T-helper 1 cell treated with Interleukin-12 subunit alpha and Interleukin-12 subunit beta and Interleukin-4 antibody, amounts not matched to agents 30 μg/mL and 1 μg/mL, for 36 hours (primary cell): Measurements from ENCODE around the gene NKX2-3.

Experiments used
- H3K27ac Mint-ChIP-seq: one replicate; pipeline ENCODE4 v1.8.0; 2021; ENCODE audit warnings: mild to moderate bottlenecking, mixed read lengths
- H3K27me3 Mint-ChIP-seq: one replicate; pipeline ENCODE4 v1.8.0; 2021; ENCODE audit warnings: low read depth, mixed read lengths
- H3K36me3 Mint-ChIP-seq: one replicate; pipeline ENCODE4 v1.8.0; 2021; ENCODE audit warnings: low read depth, mixed read lengths
- H3K4me1 Mint-ChIP-seq: one replicate; pipeline ENCODE4 v1.8.0; 2021; ENCODE audit warnings: low read depth, mixed read lengths
- H3K4me3 Mint-ChIP-seq: one replicate; pipeline ENCODE4 v1.8.0; 2021; ENCODE audit warnings: mild to moderate bottlenecking, moderate library complexity, mixed read lengths
- H3K9me3 Mint-ChIP-seq: one replicate; pipeline ENCODE4 v1.8.0; 2021; ENCODE audit warnings: mixed read lengths

NKX2-3 gene

GRCh38 chr10:99522470-99523250 is 10.1 kb upstream of the NKX2-3 start:
- Mint-ChIP-seq H3K4me3 (peak overlapping the region; percentile 75), H3K27me3 (peaks cover 79% of the 10 kb centered on the region), H3K9me3 (no peaks in the 10 kb centered on the region), H3K27ac (no peak overlapping the region), H3K36me3 (no peaks in the 10 kb centered on the region), H3K4me1 (peaks cover 3% of the 10 kb centered on the region)

GRCh38 chr10:99523251-99523773 is 9.4 kb upstream of the NKX2-3 start:
- Mint-ChIP-seq H3K27me3 (peaks cover 81% of the 10 kb centered on the region), H3K4me1 (peaks cover 6% of the 10 kb centered on the region), H3K4me3 (peak overlapping the region; percentile 75), H3K27ac (no peak overlapping the region), H3K9me3 (no peaks in the 10 kb centered on the region), H3K36me3 (no peaks in the 10 kb centered on the region)

GRCh38 chr10:99524050-99524666 is 8.6 kb upstream of the NKX2-3 start:
- Mint-ChIP-seq H3K36me3 (no peaks in the 10 kb centered on the region), H3K4me1 (peaks cover 9% of the 10 kb centered on the region), H3K9me3 (no peaks in the 10 kb centered on the region), H3K4me3 (no peak overlapping the region), H3K27ac (no peak overlapping the region), H3K27me3 (peaks cover 84% of the 10 kb centered on the region)

- peaks cover 12% of the 10 kb centered on the region for H3K4me1 Mint-ChIP-seq
- H3K36me3 Mint-ChIP-seq, result peaks cover 2% of the 10 kb centered on the region
- H3K27ac Mint-ChIP-seq, result no peak overlapping the region
- H3K9me3 Mint-ChIP-seq, result no peaks in the 10 kb centered on the region
- no peak overlapping the region for H3K4me3 Mint-ChIP-seq
- H3K27me3 Mint-ChIP-seq, result peaks cover 84% of the 10 kb centered on the region
Measured at GRCh38 chr10:99524736-99525380, 7.9 kb upstream of the NKX2-3 start.

GRCh38 chr10:99525897-99526296 is 6.8 kb upstream of the NKX2-3 start:
- Mint-ChIP-seq H3K27ac (no peak overlapping the region), H3K4me3 (no peak overlapping the region), H3K36me3 (peaks cover 2% of the 10 kb centered on the region), H3K27me3 (peaks cover 84% of the 10 kb centered on the region), H3K4me1 (peaks cover 14% of the 10 kb centered on the region), H3K9me3 (no peaks in the 10 kb centered on the region)

GRCh38 chr10:99526861-99527504 is 5.8 kb upstream of the NKX2-3 start:
- Mint-ChIP-seq H3K4me3 (no peak overlapping the region), H3K27ac (no peak overlapping the region), H3K27me3 (peaks cover 87% of the 10 kb centered on the region), H3K36me3 (peaks cover 4% of the 10 kb centered on the region), H3K4me1 (peaks cover 14% of the 10 kb centered on the region), H3K9me3 (peaks cover 3% of the 10 kb centered on the region)

GRCh38 chr10:99527526-99528493 is 4.9 kb upstream of the NKX2-3 start:
- Mint-ChIP-seq H3K36me3 (peaks cover 4% of the 10 kb centered on the region), H3K27ac (no peak overlapping the region), H3K27me3 (peaks cover 92% of the 10 kb centered on the region), H3K9me3 (peaks cover 3% of the 10 kb centered on the region), H3K4me1 (peaks cover 14% of the 10 kb centered on the region), H3K4me3 (no peak overlapping the region)

GRCh38 chr10:99528494-99529441 is 4.0 kb upstream of the NKX2-3 start:
- peaks cover 14% of the 10 kb centered on the region for H3K4me1 Mint-ChIP-seq
- H3K4me3 Mint-ChIP-seq, result no peak overlapping the region
- H3K36me3 Mint-ChIP-seq, result peaks cover 4% of the 10 kb centered on the region
- peaks cover 94% of the 10 kb centered on the region for H3K27me3 Mint-ChIP-seq
- H3K27ac Mint-ChIP-seq, result no peak overlapping the region
- peaks cover 3% of the 10 kb centered on the region for H3K9me3 Mint-ChIP-seq

- H3K9me3 Mint-ChIP-seq, result peaks cover 3% of the 10 kb centered on the region
- peaks cover 94% of the 10 kb centered on the region for H3K27me3 Mint-ChIP-seq
- H3K27ac Mint-ChIP-seq, result peak overlapping the region; percentile 55
- H3K4me1 Mint-ChIP-seq, result peaks cover 18% of the 10 kb centered on the region
- peaks cover 9% of the 10 kb centered on the region for H3K36me3 Mint-ChIP-seq
- H3K4me3 Mint-ChIP-seq, result no peak overlapping the region
Measured at GRCh38 chr10:99529591-99530107, 3.1 kb upstream of the NKX2-3 start.

GRCh38 chr10:99530108-99531025 is 2.4 kb upstream of the NKX2-3 start:
- H3K4me1 Mint-ChIP-seq, result peaks cover 18% of the 10 kb centered on the region
- peaks cover 9% of the 10 kb centered on the region for H3K36me3 Mint-ChIP-seq
- peaks cover 3% of the 10 kb centered on the region for H3K9me3 Mint-ChIP-seq
- H3K27me3 Mint-ChIP-seq, result peaks cover 91% of the 10 kb centered on the region
- peak overlapping the region; percentile 55 for H3K27ac Mint-ChIP-seq
- no peak overlapping the region for H3K4me3 Mint-ChIP-seq

- H3K4me3 Mint-ChIP-seq, result no peak overlapping the region
Measured at GRCh38 chr10:99531026-99531695, 1.6 kb upstream of the NKX2-3 start.

More at GRCh38 chr10:99531026-99531695, 1.6 kb upstream of the NKX2-3 start:
- Mint-ChIP-seq H3K27ac (no peak overlapping the region), H3K9me3 (peaks cover 3% of the 10 kb centered on the region), H3K27me3 (peaks cover 90% of the 10 kb centered on the region), H3K4me1 (peaks cover 18% of the 10 kb centered on the region), H3K36me3 (peaks cover 9% of the 10 kb centered on the region)
